CD4-positive, alpha-beta T cell treated with Interleukin-17A for 1 hour (primary cell): Measurements from ENCODE around the gene PIGH.
"Not testable (repeated sequence)": the region's sequence is repeated elsewhere in the genome, so short reads cannot be mapped to it uniquely, and the experiment has no call there.

Experiments
- DNase-seq: peaks from one replicate; pipeline ENCODE4 v3.0.0-alpha.2; 2020

The PIGH gene

DNA sequence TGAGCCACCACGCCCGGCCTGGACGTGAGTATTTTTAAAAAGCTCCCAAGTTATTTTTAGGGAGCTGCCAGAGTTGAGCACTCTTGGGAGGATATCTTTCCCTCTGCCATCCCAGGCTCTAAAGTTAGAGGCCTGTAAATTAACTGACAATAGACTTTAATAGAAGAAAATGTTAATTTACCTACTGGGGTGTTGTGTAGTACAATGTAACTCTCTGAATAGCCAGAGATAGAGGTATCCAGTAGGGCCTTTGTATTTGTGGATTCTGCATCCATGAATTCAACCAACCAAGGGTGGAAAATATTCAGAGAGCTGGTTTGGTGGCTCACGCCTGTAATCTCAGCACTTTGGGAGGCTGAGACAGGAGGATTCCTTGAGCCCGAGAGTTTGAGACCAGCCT is 7.6 kb upstream of the PIGH start:
- no peak for DNase-seq

DNA sequence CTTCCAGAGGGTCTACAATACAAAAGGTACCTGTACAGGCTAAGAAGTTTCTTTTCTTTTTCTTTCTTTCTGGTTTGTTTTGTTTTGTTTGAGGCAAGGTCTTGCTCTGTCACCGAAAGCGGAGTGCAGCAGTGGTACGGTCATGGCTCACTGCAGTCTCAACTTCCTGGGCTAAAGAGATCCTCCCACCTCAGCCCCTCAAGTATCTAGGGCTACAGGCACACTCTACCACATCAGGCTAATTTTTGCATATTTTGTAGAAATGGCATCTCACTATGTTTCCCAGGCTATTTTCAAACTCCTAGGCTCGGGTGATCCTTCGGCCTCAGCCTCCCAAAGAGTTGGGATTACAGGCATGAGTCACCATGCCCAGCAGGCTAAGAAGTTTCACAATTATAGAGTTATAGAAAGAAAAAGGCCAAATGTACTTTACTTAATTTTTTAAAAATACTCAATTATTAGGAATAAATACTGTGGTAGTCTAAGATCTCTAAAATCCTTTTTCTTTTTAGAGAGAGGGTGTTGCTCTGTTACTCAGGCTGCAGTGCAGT is 3.0 kb upstream of the PIGH start:
- DNase-seq, result no peak

DNA sequence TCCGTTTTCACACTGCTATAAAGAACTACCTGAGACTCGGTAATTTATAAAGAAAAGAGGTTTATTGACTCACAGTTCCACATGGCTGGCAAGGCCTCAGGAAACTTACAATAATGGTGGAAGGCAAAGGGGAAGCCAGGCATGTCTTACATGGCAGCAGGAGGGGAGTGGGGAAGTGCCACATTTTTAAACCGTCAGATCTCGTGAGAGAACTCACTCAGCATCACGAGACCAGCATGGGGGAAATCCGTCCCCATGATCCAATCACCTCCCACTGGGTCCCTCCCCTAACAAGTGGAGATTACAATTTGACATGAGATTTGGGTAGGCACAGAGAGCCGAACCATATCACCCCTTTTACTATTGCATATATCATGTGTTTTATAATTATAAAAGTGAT is 2.0 kb upstream of the PIGH start:
- no peak for DNase-seq

DNA sequence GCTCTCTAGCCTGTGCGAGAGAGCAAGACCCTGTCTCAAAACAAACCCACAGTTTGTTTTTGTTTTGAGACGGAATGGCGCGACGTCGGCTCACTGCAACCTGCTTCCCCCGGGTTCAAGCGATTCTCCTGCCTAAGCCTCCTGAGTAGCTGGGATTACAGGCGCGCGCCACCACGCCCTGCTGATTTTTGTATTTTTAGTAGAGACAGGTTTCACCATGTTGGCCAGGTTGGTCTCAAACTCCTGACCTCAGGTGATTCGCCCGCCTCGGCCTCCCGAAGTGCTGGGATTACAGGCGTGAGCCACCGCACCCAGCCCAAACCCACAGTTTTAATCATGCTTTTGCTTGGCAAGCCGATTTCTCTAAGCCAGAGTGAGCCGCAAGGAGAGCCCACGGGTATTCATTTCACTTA is 500 bp upstream of the PIGH start:
- DNase-seq, result not testable (repeated sequence)

DNA sequence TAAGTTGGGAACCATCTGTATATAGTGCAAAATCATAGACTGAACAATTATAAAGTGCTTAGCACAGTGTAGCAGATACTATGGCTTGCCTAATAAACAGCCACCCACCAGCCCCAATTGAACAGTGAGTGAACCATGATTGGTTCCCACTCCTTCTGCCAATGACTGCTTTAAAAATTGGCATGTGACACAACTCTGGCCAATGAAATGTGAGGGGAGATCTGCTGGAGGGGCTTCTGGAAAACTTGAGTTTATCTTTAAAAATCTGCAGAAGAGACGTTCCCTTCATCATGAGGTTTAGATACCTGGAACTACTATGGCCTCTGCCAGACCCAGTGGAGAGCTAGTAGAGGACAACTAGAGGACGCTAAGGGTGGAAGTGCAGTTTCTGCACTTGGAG is 4.7 kb downstream of the PIGH start:
- no peak for DNase-seq

DNA sequence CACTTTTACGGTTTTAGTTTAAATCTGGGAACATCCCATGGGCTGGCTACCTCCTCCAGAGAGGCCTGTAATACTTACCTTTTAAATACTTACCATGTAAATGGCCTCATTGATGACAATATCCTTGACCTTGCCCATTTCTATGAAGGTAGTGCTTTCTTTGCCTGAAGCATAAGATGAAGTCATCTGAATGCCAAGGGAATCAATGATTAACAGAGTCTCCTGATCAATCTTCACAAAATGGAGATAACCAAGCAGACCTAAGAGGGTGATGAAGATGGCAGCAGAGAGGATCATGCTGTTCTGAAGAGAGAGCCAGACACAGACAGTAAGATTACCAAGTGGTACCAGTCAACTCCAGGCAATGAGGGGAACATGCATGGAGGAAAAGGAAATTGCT is 6.4 kb downstream of the PIGH start:
- not testable (repeated sequence) for DNase-seq

GRCh38 chr14:67589204-67589770 is 10.8 kb downstream of the PIGH start:
- no peak for DNase-seq

- DNase-seq, result no peak
Observed at GRCh38 chr14:67586369-67586768, 13.7 kb downstream of the PIGH start.

DNA sequence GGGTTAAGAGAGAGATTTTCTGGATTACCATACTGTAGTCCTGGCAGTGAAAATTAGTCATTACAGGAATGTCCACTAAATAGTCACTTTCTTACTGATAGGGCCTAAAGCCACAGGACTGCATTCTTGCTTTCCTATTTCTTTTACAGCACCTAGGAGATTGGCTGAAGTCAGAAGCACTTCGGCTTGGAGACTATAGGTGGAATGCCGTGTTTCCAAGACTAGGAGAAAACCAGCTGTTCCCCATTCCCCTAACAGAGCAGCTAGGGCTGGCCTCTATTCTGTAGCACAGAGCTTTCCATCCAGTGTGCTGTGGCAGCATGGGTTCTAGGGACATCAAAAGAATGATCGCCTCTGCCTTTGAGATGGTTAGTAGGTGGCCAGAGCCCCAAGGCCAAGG is 15.1 kb downstream of the PIGH start:
- no peak for DNase-seq

DNA sequence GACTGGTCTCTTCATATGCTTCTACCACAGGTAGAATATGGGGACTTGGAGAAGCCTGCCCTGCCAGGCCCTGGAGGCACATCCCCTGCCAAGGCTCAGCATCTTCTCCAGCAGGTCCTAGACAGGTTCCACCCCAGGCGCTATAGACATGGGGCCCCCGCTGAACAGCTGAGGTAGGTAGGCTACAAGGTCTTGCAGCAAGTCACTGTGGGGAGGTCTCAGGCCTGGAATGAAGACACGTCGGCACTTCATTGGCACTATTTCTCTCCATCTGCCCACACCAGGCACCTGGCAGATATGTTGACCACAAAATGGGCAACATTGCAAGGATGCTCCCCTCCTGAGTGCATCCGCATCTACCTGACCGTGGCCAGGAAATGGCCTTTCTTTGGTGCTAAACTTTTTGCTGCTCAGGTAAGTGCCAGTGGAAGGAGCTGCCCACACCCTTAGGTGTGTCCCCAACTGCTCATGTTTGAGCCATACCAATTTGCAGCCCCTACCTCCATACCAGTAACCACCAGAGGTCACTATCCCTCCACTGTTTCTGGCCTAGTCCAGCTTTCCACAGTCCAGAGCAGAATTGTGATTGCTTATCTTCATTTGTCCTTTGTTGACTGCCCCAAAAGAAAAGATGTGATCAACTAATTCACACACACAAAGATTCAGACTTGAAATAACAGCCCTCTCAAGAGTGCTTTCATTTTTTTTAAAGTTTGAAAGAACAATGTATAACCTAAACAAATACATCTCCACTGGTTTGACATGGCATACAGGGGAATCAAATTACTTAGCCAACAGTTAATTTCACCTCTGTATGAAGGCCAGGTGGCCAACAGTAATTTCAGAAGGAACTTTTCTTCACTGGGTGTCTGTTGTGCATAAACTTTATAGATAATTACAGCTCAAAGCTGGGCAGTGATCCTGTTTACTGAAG is 16.1 kb downstream of the PIGH start:
- peak; percentile 53 for DNase-seq

- no peak for DNase-seq
Observed at GRCh38 chr14:67582061-67582460, 18.0 kb downstream of the PIGH start.

DNA sequence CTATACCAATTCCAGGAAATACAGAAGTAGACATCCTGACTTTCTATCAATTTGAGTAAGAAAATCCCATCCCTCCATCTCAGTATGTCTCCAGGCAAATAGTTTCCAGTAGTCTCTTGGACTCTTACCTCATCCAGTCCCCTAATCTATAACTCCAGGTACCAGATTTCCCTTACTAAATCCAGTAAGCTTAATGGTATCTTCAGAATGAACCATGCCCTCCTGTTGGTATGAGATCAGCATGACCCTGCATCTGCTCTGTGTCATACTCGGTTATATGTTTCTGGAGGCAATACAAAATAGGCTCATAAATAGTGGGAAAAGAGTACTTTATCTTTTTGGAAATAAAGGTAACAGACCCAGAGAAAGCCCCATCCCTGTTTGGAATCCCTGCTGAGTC is 18.4 kb downstream of the PIGH start:
- no peak for DNase-seq

DNA sequence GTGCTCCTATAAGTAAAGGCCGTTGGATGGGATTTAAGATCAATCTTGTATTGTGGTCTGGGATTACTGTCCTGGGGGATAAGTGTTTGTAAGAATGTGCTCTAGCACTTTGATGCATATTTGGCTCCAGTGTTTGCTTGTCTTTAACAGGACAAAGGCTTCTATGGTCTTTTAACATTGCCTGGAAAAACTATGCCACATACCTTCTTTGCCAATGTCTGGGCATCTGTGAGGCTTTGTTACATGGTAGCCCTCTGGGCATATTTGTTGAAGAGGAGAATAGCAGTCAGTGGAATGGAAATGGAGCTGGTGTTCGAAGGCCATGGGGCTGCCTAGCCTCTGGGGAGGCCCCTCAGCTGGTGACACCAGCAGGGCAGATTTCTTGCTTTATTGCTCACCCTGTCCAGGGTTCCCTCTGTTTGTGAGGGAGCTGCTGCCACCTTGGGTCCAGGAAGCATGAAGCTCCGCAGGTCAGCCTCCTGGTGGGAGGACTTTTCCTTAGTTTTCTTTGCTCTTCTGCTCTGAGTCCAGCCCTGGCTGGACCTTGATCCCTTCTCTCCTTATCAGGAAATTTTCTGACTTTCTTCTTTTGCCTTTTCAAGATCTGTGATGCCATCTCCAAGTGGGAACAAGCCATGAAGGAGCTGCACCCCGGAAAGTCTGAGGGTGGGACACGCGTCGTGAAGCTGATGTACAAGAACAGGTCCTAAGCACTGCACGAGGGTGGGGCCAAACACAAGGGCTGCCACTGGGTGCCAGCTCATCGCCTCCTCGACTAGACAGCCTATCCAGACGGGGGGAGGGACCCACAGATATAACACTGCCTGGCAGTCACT is 19.5 kb downstream of the PIGH start:
- DNase-seq, result no peak

DNA sequence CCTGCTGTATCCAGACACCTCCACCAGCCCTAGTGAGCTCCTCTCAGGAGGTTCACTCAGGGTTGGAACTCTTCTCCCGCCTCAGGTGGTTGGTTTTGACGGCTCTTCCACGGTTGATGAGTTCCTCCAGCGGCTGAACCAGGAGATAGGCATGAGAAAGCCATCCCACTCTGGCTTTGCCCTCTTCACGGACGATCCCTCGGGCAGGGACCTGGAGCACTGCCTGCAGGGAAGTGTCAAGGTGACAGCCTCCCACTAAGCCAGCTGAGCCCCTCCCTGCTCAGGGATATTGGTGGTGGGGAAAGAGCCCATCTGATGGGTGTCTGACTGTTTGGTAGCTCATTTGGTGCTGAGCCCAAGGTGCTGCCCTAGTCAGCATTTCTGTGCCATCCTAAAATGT is 20.4 kb downstream of the PIGH start:
- no peak for DNase-seq

DNA sequence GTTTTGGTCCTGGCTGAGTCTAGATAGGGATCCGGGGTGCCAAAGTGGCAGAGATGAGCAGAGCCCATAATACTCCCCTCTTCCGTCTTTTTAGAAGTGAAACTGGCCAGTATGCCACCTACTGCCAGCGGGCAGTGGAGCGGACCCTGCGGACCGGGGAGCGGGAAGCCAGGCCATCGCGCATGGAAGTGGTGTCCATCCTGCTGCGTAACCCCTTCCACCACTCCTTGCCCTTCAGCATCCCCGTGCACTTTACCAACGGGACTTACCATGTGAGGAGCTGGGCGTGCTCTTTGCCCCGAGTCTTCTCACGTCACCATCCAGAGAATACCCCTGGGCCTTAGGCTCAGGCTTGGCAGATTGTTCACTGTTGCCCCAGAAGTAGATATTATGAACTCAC is 21.0 kb downstream of the PIGH start:
- DNase-seq, result no peak

DNA sequence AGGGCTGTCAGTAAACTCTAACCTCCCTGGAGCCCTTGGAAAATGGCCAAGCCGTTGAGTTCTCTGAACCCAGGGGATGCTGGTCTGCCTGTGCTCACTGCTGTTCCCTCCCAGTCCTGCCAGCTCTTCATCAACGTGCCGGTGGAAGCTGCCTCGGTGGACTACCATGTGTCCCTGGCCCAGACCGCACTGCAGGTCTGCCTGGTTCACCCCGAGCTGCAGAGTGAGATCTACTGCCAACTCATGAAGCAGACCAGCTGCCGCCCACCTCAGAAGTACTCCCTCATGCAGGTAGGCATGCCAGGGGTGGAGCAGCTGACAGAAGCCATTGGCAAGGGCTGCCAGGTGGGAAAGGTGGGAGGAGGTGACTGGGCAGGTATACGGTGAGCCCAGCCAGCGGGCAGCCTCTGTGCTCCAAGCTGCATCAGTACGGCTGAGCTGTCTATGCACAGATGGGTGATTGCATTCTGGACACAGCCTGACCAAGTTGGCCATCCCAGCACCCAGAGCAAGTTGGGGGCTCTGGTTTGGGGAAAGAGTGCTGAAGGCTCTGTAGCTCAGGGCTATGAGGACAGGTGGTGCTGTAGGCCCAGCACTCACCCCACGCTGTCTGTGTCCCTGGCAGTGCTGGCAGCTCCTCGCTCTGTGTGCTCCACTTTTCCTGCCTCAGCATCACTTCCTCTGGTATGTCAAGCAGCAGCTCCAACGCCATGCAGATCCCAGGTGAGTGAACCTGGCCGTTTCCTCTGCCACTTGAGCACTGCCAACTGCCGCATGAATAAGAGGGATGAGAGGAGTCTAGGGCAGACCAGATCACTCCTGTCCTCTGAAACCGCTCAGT is 21.9 kb downstream of the PIGH start:
- no peak for DNase-seq

GRCh38 chr14:67577181-67577808 is 22.8 kb downstream of the PIGH start:
- no peak for DNase-seq

DNA sequence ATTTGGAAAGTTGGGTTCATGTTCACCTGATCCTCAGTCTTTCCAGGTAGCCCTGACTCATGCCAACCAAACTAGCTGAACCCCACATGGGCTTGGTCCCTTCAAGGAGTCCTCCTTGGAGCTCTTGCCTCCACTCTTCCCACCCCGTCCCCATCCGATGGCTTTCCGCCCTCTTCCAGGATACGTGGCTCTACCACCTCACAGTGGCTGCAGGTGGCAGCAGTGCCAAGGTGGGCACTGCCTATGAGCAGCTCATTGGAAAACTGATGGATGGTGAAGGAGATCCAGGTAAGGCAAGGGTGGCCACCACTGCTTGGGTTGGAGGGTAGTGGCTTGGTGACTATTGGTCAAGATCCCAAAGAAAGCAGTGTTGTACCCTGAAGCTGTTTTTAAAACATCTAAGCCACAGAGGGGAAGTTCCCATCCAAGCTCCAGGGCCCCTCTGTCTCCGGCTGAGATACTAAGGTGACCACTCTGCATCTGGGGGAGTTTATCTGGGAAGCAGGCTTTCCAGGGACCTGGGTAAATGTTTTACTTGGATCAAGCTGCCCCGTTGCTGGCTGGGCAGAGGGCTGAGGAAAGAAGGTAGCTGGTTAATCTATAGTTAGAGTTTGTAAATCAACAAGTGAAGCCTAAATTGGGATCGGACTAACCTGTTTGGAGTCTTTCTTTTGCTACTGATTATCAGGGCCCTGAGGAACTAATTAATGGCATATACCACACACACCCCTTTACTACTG is 23.7 kb downstream of the PIGH start:
- DNase-seq, result no peak

- no peak for DNase-seq
Observed at GRCh38 chr14:67575684-67576083, 24.4 kb downstream of the PIGH start.

GRCh38 chr14:67574806-67575205 is 25.3 kb downstream of the PIGH start:
- DNase-seq, result no peak

- DNase-seq, result no peak
Observed at GRCh38 chr14:67574156-67574555, 25.9 kb downstream of the PIGH start.
